ENCODE results near the gene TLR4.

Gene TLR4

GRCh38 chr9:117715411-117715989 lies 11.3 kb downstream of the TLR4 start:
- no peak for DNase-seq

GRCh38 chr9:117718085-117718484 lies 13.9 kb downstream of the TLR4 start:
- DNase-seq, result peak; percentile 18

- no peak for DNase-seq
Observed at GRCh38 chr9:117718701-117719100, 14.5 kb downstream of the TLR4 start.

GRCh38 chr9:117719161-117719920 lies 15.1 kb downstream of the TLR4 start:
- no peak for DNase-seq

- no peak for DNase-seq
Observed at GRCh38 chr9:117720066-117720465, 15.9 kb downstream of the TLR4 start.

- DNase-seq, result no peak
Observed at GRCh38 chr9:117720555-117720954, 16.4 kb downstream of the TLR4 start.

GRCh38 chr9:117720987-117721386 lies 16.8 kb downstream of the TLR4 start:
- DNase-seq, result no peak

- no peak for DNase-seq
Observed at GRCh38 chr9:117722108-117722761, 18.0 kb downstream of the TLR4 start.

GRCh38 chr9:117723986-117724625 lies 19.9 kb downstream of the TLR4 start:
- no peak for DNase-seq

GRCh38 chr9:117725426-117725887 lies 21.3 kb downstream of the TLR4 start:
- DNase-seq, result no peak

- no peak for DNase-seq
Observed at GRCh38 chr9:117729375-117729774, 25.2 kb downstream of the TLR4 start.

- no peak for DNase-seq
Observed at GRCh38 chr9:117732494-117732893, 28.3 kb downstream of the TLR4 start.

- no peak for DNase-seq
Observed at GRCh38 chr9:117733465-117733864, 29.3 kb downstream of the TLR4 start.

- DNase-seq, result no peak
Observed at GRCh38 chr9:117734082-117734481, 29.9 kb downstream of the TLR4 start.

- DNase-seq, result no peak
Observed at GRCh38 chr9:117734523-117735314, 30.5 kb downstream of the TLR4 start.

GRCh38 chr9:117737721-117738226 lies 33.6 kb downstream of the TLR4 start:
- DNase-seq, result no peak

- no peak for DNase-seq
Observed at GRCh38 chr9:117739206-117739605, 35.0 kb downstream of the TLR4 start.

- DNase-seq, result no peak
Observed at GRCh38 chr9:117739624-117740347, 35.6 kb downstream of the TLR4 start.

GRCh38 chr9:117742131-117742530 lies 37.9 kb downstream of the TLR4 start:
- DNase-seq, result no peak

- DNase-seq, result no peak
Observed at GRCh38 chr9:117744369-117744768, 40.2 kb downstream of the TLR4 start.

- no peak for DNase-seq
Observed at GRCh38 chr9:117744856-117745389, 40.7 kb downstream of the TLR4 start.

- DNase-seq, result no peak
Observed at GRCh38 chr9:117745598-117745997, 41.4 kb downstream of the TLR4 start.
